Measurements from ENCODE around the gene ARHGAP26.

The ARHGAP26 gene

GRCh38 chr5:143053780-143054179 lies 283.6 kb downstream of the ARHGAP26 start:
- no peak for DNase-seq

GRCh38 chr5:143054480-143054941 lies 284.3 kb downstream of the ARHGAP26 start:
- DNase-seq = no peak

- DNase-seq = no peak
These were observed 285.6 kb downstream of the ARHGAP26 start for GRCh38 chr5:143055596-143056338.

- no peak for DNase-seq
These were observed 286.1 kb downstream of the ARHGAP26 start for GRCh38 chr5:143056339-143056704.

GRCh38 chr5:143056792-143057579 lies 286.8 kb downstream of the ARHGAP26 start:
- no peak for DNase-seq

- no peak for DNase-seq
These were observed 287.4 kb downstream of the ARHGAP26 start for GRCh38 chr5:143057580-143057999.

- no peak for DNase-seq
These were observed 289.2 kb downstream of the ARHGAP26 start for GRCh38 chr5:143059355-143059754.

- DNase-seq = no peak
These were observed 290.0 kb downstream of the ARHGAP26 start for GRCh38 chr5:143059976-143060765.

GRCh38 chr5:143061161-143061945 lies 291.2 kb downstream of the ARHGAP26 start:
- no peak for DNase-seq

- no peak for DNase-seq
These were observed 292.2 kb downstream of the ARHGAP26 start for GRCh38 chr5:143062379-143062778.

GRCh38 chr5:143063175-143063970 lies 293.2 kb downstream of the ARHGAP26 start:
- DNase-seq = no peak

- no peak for DNase-seq
These were observed 294.1 kb downstream of the ARHGAP26 start for GRCh38 chr5:143064218-143064641.

- no peak for DNase-seq
These were observed 294.5 kb downstream of the ARHGAP26 start for GRCh38 chr5:143064676-143065075.

GRCh38 chr5:143065185-143065965 lies 295.2 kb downstream of the ARHGAP26 start:
- no peak for DNase-seq

GRCh38 chr5:143065996-143066522 lies 295.9 kb downstream of the ARHGAP26 start:
- DNase-seq = no peak

GRCh38 chr5:143066556-143067281 lies 296.5 kb downstream of the ARHGAP26 start:
- DNase-seq = no peak

- DNase-seq = no peak
These were observed 298.5 kb downstream of the ARHGAP26 start for GRCh38 chr5:143068712-143069111.

GRCh38 chr5:143071927-143072326 lies 301.8 kb downstream of the ARHGAP26 start:
- DNase-seq = no peak

GRCh38 chr5:143072734-143073133 lies 302.6 kb downstream of the ARHGAP26 start:
- no peak for DNase-seq

GRCh38 chr5:143073766-143074165 lies 303.6 kb downstream of the ARHGAP26 start:
- no peak for DNase-seq

Data from activated CD4-positive, alpha-beta T cell treated with anti-CD3 and anti-CD28 coated beads for 1 hour (primary cell).